ENCODE results near the gene RAB8A. TPM values are rescaled to one million over a fixed set of nuclear protein-coding genes. Genes with fewer than 3 reads are reported as not detected.

Gene RAB8A
- total RNA-seq, 2 donors from 2014 or later, result 67.7 to 86.0 TPM

GRCh38 chr19:16074488-16075365 is 37.0 kb upstream of the RAB8A start:
- peaks cover 24% of the 10 kb centered on the region for H3K4me1 Mint-ChIP-seq
- no peaks in the 10 kb centered on the region for H3K9me3 Mint-ChIP-seq
- H3K4me3 Mint-ChIP-seq, result peak overlapping the region; percentile 84
- H3K27ac Mint-ChIP-seq, result peak overlapping the region; percentile 30
- no peaks in the 10 kb centered on the region for H3K4me1 ChIP-seq (ENCODE audit: control insufficient read depth, insufficient read depth, low read length)
- H3K9me3 ChIP-seq (ENCODE audit: control insufficient read depth, low read length), result no peaks in the 10 kb centered on the region
- H3K9ac ChIP-seq (ENCODE audit: extremely low read depth, low read length, poor library complexity, severe bottlenecking), result no peak overlapping the region
- peaks cover 11% of the 10 kb centered on the region for H3K36me3 Mint-ChIP-seq (ENCODE audit: low read depth)
- WGBS, 2 experiments (ENCODE audit: insufficient coverage in 1 of 2, insufficient read length in 1 of 2), result 93 to 96% methylated on average over 10 of the region's 10 CpGs
- H3K27me3 ChIP-seq (ENCODE audit: control insufficient read depth, insufficient read depth, low read length, poor library complexity, severe bottlenecking), result no peaks in the 10 kb centered on the region
- no peak for TF ChIP-seq CTCF (conservative IDR thresholded peaks at IDR 0.05)
- no peak overlapping the region for H3K27ac ChIP-seq (ENCODE audit: low read depth, low read length)
- peaks cover 18% of the 10 kb centered on the region for H3K36me3 ChIP-seq (ENCODE audit: control insufficient read depth, insufficient read depth, low read length)
- peak overlapping the region; percentile 95 for H3K4me3 ChIP-seq (ENCODE audit: low read length)
- H3K27me3 Mint-ChIP-seq (ENCODE audit: insufficient read depth), result no peaks in the 10 kb centered on the region
- peak; percentile 45 for DNase-seq

- Histone ChIP-seq H3K4me1 (ENCODE audit: control insufficient read depth, insufficient read depth, low read length) (peaks cover 3% of the 10 kb centered on the region), H3K9me3 (ENCODE audit: control insufficient read depth, low read length) (no peaks in the 10 kb centered on the region), H3K4me3 (ENCODE audit: low read length) (peak overlapping the region; percentile 95), H3K27me3 (ENCODE audit: control insufficient read depth, insufficient read depth, low read length, poor library complexity, severe bottlenecking) (no peaks in the 10 kb centered on the region), H3K27ac (ENCODE audit: low read depth, low read length) (peak overlapping the region; percentile 95), H3K36me3 (ENCODE audit: control insufficient read depth, insufficient read depth, low read length) (peaks cover 26% of the 10 kb centered on the region), H3K9ac (ENCODE audit: extremely low read depth, low read length, poor library complexity, severe bottlenecking) (peak overlapping the region; percentile 99)
- no peak for TF ChIP-seq CTCF (conservative IDR thresholded peaks at IDR 0.05)
- Mint-ChIP-seq H3K27ac (peak overlapping the region; percentile 81), H3K27me3 (ENCODE audit: insufficient read depth) (no peaks in the 10 kb centered on the region), H3K36me3 (ENCODE audit: low read depth) (peaks cover 17% of the 10 kb centered on the region), H3K4me3 (peak overlapping the region; percentile 84), H3K4me1 (peaks cover 24% of the 10 kb centered on the region), H3K9me3 (no peaks in the 10 kb centered on the region)
- DNase-seq, result peak; percentile 54
- 11 to 25% methylated on average over 8 to 21 of the region's 21 CpGs for WGBS, 2 experiments (ENCODE audit: insufficient coverage in 1 of 2, insufficient read length in 1 of 2)
Observed at GRCh38 chr19:16075430-16076153, 36.1 kb upstream of the RAB8A start.

GRCh38 chr19:16076154-16076957 is 35.3 kb upstream of the RAB8A start, which contains the start of gene TPM4:
Gene TPM4 (plus strand): TSS chr19:16076495. CDS start chr19:16076566, 71 bp downstream.
- peak; percentile 96 for DNase-seq
- Mint-ChIP-seq H3K27ac (peak within 1 kb of the TSS; percentile 97), H3K36me3 (ENCODE audit: low read depth) (peaks cover 23% of the 10 kb centered on the region), H3K4me1 (peaks cover 24% of the 10 kb centered on the region), H3K4me3 (peak within 1 kb of the TSS; percentile 84), H3K9me3 (no peaks in the 10 kb centered on the region), H3K27me3 (ENCODE audit: insufficient read depth) (no peaks in the 10 kb centered on the region)
- Histone ChIP-seq H3K4me3 (ENCODE audit: low read length) (peak within 1 kb of the TSS; percentile 95), H3K9me3 (ENCODE audit: control insufficient read depth, low read length) (no peaks in the 10 kb centered on the region), H3K36me3 (ENCODE audit: control insufficient read depth, insufficient read depth, low read length) (peaks cover 33% of the 10 kb centered on the region), H3K27me3 (ENCODE audit: control insufficient read depth, insufficient read depth, low read length, poor library complexity, severe bottlenecking) (no peaks in the 10 kb centered on the region), H3K4me1 (ENCODE audit: control insufficient read depth, insufficient read depth, low read length) (peaks cover 3% of the 10 kb centered on the region), H3K9ac (ENCODE audit: extremely low read depth, low read length, poor library complexity, severe bottlenecking) (peak within 1 kb of the TSS; percentile 99), H3K27ac (ENCODE audit: low read depth, low read length) (peak within 1 kb of the TSS; percentile 95)
- TF ChIP-seq CTCF (conservative IDR thresholded peaks at IDR 0.05), result no peak
- 0 to 2% methylated on average over 10 to 100 of the region's 101 CpGs for WGBS, 2 experiments (ENCODE audit: insufficient coverage in 1 of 2, insufficient read length in 1 of 2)
